Measurements from ENCODE around the gene GPATCH2. TPM values are rescaled to one million over a fixed set of nuclear protein-coding genes. Genes with fewer than 3 reads are reported as not detected.

GPATCH2 gene
- total and polyA plus RNA-seq, 10 of the 15 experiments (the other 5 are each of a cell fraction or from before 2014, with no cell fraction given): 3.2 to 12.2 (median 5.4) TPM

DNA sequence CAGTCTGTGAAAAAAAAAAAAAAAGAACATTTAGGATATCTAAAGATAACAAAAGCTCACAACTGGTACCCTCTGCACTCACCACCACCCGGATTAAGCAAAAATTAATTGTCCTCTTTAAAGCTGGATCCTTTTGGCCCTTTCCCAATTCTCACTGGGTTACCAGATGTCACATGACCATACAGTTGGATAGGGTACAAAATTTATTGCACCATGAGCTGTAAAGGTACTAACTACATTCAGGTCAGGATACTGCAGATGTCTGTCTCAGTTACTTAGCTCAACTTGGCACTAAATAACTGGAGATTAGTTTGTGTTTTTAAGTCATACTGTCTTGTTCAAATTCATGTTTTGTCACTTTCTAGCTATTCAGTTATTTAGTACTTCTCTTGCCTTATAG is 96.3 kb downstream of the GPATCH2 start:
- no peaks in the 10 kb centered on the region for H3K27me3 ChIP-seq (replicated peaks in 1 of 2; ENCODE audit: control insufficient read depth in 2 of 2, insufficient read depth in 2 of 2, low read length in 1 of 2)
- no peak overlapping the region for H3K27ac ChIP-seq (ENCODE audit: control insufficient read depth, insufficient read depth)
- DNase-seq (ENCODE audit: low read depth, low spot score): no peak
- in situ Hi-C loops (cut with MboI) (no loop called here), intact Hi-C loops (cut with micrococcal nuclease; ENCODE audit: unreplicated experiment) (no loop called here)
- FAIRE-seq: no peak
- ChIA-PET CTCF (no interaction called here), POLR2A (no interaction called here), SMC1A (ENCODE audit: uncharacterized antibody, unreplicated experiment) (no interaction called here), RAD21 (ENCODE audit: unreplicated experiment) (no interaction called here)
- H3K4me2 ChIP-seq (ENCODE audit: control insufficient read depth, insufficient read depth): no peak overlapping the region
- no peaks in the 10 kb centered on the region for H3K79me2 ChIP-seq (ENCODE audit: control insufficient read depth, insufficient read depth, low read length)
- no TSS peak for BruUV-seq (replicated peaks)
- TF ChIP-seq STAT1 (conservative IDR thresholded peaks at IDR 0.05): no peak
- TF ChIP-seq, protein P1, sequence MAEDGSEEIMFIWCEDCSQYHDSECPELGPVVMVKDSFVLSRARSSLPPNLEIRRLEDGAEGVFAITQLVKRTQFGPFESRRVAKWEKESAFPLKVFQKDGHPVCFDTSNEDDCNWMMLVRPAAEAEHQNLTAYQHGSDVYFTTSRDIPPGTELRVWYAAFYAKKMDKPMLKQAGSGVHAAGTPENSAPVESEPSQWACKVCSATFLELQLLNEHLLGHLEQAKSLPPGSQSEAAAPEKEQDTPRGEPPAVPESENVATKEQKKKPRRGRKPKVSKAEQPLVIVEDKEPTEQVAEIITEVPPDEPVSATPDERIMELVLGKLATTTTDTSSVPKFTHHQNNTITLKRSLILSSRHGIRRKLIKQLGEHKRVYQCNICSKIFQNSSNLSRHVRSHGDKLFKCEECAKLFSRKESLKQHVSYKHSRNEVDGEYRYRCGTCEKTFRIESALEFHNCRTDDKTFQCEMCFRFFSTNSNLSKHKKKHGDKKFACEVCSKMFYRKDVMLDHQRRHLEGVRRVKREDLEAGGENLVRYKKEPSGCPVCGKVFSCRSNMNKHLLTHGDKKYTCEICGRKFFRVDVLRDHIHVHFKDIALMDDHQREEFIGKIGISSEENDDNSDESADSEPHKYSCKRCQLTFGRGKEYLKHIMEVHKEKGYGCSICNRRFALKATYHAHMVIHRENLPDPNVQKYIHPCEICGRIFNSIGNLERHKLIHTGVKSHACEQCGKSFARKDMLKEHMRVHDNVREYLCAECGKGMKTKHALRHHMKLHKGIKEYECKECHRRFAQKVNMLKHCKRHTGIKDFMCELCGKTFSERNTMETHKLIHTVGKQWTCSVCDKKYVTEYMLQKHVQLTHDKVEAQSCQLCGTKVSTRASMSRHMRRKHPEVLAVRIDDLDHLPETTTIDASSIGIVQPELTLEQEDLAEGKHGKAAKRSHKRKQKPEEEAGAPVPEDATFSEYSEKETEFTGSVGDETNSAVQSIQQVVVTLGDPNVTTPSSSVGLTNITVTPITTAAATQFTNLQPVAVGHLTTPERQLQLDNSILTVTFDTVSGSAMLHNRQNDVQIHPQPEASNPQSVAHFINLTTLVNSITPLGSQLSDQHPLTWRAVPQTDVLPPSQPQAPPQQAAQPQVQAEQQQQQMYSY (CRISPR knock-in tag; IDR thresholded peaks at IDR 0.05): no peak
- TF ChIP-seq BRCA1 (IDR thresholded peaks at IDR 0.05; ENCODE audit: low read depth, low read length): no peak
- no peak for TF ChIP-seq CBX3 (IDR thresholded peaks at IDR 0.05; ENCODE audit: borderline replicate concordance, low read depth)
- no peak for TF ChIP-seq ASH2L (IDR thresholded peaks at IDR 0.05; ENCODE audit: borderline replicate concordance, low read depth)
- TF ChIP-seq RELA (IDR thresholded peaks at IDR 0.05; ENCODE audit: borderline replicate concordance, partially characterized antibody): no peak
- no peak for TF ChIP-seq HCFC1 (IDR thresholded peaks at IDR 0.05; ENCODE audit: low read length)
- TF ChIP-seq NFYA (IDR thresholded peaks at IDR 0.05; ENCODE audit: borderline replicate concordance, low read depth, low read length): no peak
- no peak overlapping the region for H2AFZ ChIP-seq (ENCODE audit: control insufficient read depth, low read depth, low read length)
- ATAC-seq: no peak
- H3K4me3 ChIP-seq: no peak overlapping the region
- H4K20me1 ChIP-seq (ENCODE audit: control insufficient read depth, insufficient read depth): no peaks in the 10 kb centered on the region
- no peak overlapping the region for H3K9ac ChIP-seq (ENCODE audit: control insufficient read depth, insufficient read depth, low read length)
- 100% methylated on average over 1 of the region's 1 CpG for WGBS (ENCODE audit: insufficient coverage, insufficient replicate concordance, low lambda C conversion rate, missing lambda C conversion rate)
- H3K4me1 ChIP-seq (ENCODE audit: control insufficient read depth, insufficient read depth, low read length): no peaks in the 10 kb centered on the region
- no peaks in the 10 kb centered on the region for H3K9me3 ChIP-seq (replicated peaks; ENCODE audit: control insufficient read depth, insufficient read depth, low read length)
- H3K36me3 ChIP-seq (ENCODE audit: control insufficient read depth in 2 of 2, insufficient read depth in 2 of 2, low read length in 1 of 2): no peaks in the 10 kb centered on the region

Data from GM12878 (cell line).